COLO829 (cell line): ENCODE results near the gene TAC4.

Experiments used
- DNase-seq: peaks from one replicate; pipeline ENCODE4 v3.0.0; 2012; ENCODE audit warnings: low spot score

The TAC4 gene

DNA sequence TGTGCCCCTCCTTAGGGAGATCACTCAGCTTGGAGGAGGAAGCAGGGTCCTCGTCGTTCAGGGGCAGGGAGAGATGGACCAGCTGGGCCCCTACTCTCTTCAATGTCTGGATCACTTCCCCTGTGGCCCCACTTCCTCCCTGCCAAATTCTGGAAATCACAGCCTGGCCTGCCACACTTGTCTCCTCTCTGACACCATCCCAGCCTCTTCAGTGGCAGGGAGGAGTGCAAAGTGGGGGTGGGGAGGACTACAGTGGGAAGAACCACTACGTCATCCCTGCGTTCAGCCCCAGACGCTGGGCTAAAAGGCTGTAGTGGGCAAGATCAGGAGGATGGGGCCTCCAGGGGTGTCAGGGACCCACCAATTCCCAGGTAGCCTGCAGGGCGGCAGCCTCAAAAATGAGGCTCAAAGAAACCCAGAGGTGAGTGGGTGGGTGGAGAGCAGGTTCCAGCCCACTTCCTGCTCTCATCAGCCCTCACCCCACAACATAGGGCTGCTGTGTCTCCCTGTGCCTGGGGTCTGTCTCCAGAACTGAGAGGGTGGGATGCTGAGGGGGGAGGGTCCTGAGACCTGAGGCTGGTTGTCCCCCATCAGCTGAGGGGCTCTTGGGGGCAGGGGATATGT is 25.0 kb upstream of the TAC4 start:
- DNase-seq, result no peak

- DNase-seq, result no peak
These were observed 23.3 kb upstream of the TAC4 start for GRCh38 chr17:49871211-49871610.

DNA sequence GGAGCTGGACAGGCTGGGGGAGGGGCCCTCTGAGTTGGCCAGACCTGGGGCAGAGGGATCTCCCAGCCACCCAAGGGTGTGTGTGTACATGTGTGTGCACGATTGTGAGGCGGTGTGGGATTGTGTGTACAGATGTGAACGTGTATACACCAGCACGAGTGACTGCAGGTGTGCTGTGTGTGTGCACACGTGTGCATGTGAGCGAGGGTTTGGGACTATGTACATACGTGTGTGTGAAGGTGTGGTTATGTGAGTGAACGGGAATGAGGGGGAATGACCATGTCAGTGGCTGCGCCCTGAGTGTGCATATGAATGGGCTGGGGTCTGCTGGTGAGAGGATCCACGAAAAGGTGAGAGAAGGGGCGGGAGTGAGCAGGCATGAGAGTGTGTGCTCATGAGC is 22.4 kb upstream of the TAC4 start:
- no peak for DNase-seq

- no peak for DNase-seq
These were observed 21.1 kb upstream of the TAC4 start for GRCh38 chr17:49869038-49869374.

GRCh38 chr17:49866882-49867413 is 19.1 kb upstream of the TAC4 start:
- DNase-seq, result no peak

DNA sequence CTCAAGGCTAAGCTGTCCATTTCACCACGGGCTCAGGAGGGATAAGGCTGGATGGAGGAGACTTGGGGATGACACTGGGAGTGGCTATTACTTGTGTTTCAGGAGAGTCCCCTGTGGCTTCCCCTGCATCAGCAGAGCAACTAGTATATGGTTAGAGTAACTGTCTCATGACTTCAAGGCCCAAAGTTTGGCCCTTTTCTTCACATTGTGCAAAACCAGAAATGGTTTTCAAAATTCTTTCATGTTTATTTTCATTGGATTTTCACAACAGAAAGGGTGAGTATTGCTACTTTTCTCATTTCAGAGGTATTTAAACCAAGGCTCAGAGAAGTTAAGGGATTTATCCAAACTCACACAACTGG is 18.1 kb upstream of the TAC4 start:
- DNase-seq, result no peak

DNA sequence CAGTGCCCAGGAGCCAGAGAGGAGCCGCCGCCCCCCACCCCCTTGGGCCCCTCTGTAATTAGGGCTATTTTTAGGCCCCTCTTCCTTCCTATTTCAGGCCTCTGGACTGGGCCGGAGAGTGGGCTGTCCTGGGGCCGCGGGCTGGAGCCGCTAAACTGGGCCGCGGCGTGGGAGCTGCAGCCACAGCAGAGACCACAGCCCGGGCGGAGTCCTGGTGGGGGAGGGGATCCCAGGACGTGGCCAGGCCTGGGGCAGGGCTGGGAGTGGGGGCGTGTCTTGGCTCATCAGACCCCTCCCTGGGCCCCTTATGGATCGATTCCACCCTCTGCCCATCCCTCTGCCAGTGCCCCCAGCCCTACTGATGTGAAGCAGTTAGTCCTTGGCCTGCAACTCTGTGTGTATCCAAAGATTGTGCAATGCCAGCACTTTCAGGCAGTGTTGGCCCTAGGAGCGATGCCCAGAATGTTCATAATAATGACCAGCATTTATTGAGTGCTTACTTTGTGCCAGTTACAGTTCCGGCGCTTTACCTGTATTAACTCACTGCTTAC is 15.0 kb upstream of the TAC4 start:
- DNase-seq, result no peak

DNA sequence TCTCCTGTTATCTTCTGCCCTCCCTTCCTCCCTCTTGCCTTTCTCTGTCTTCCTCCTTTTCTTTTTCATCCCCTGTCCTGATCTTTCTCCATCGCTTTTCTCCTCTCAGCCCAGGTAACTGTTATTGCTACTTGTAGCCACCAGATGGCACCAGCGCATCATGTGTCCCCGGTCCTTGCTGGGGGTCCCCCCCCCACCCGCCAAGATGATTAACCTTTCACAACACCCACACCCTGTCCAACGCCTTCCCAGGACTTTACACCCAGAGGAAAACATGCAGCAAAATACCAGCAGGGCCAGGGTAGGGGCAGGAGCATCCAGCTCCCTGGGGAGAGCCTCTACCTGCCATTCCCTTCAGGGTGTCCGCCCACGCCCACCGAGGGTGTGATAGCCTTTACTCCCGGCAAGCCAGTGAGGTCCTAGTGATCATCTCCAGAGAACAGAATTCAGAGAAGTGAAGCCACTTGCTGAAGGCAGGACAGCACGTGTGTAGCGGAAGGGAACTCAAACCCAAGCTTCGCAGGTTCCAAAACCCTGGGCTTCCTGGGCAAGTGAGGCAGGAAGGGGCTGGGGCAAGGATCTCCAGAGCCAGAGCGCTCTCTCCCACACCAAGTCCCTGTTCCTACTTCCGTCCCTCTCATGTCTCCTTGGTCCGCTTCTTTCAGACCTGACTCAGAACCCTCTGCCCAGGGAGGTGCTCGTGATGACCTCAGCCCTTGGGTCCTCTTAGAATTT is 13.4 kb upstream of the TAC4 start:
- peak; percentile 38 for DNase-seq

DNA sequence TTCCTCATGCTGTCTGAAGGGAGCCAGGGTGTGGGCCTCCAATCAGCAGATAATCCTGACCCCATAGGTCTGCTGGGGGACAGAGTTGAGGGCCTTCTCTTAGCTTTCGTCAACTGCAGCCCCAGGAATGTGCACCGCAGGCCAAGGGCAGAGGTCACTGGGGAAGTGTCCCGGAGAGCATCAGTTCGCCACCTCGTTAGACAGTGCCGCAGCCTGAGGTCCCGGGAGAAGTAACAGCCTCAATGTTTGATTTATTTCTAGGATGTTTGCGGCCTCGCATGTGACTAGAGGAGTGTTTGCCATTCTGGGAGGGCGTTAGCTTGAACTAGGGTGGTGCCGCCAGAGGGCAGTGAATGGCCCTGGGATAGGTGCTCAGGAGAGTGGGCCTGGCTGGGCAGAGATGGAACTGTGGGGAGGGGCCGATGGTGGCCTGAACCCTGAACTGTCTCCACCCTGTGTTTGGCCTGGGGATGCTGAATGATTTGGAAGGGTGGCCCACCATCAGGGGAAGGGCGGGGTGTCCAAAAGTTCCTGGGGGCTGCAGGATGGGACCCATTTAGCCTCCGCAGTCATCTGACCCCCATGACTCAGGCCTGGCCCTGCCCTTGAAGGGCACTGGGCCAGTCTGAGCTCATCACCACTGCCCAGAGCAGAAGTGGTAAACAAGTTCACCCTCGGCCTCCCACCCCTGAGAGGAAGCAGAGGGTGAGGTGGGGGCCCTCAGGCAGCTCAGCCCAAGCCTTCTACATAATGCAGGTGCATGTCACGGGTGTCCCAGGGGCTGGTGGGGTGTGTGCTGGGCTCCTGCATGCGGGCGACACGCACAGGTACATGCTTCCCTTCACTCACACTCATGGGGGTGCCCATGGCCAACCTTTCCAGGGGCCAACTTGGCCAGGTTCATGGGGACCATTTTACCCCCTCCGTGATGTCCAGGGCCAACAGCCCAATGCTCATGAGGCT is 12.4 kb upstream of the TAC4 start:
- DNase-seq, result no peak

GRCh38 chr17:49858796-49859195 is 10.9 kb upstream of the TAC4 start:
- no peak for DNase-seq

DNA sequence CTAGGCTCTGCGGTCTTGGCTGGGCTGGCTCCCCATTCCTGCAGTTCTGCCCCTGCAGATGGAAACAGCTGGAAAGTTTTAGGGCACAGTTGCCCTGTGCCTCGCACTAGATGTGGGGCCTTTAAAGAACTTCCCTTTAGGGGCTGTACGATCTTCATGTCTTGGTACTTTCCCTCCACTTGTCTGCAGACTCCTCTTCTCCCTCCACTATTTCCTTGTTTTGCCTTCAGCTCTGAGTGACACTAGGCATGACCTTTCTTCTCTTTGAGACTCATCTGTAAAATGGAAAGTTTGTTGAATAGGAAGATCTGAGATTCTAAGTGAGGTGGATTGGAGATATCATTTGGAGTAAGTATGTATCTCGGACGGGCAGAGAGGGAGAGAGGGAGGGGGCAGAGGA is 6.3 kb upstream of the TAC4 start:
- no peak for DNase-seq

DNA sequence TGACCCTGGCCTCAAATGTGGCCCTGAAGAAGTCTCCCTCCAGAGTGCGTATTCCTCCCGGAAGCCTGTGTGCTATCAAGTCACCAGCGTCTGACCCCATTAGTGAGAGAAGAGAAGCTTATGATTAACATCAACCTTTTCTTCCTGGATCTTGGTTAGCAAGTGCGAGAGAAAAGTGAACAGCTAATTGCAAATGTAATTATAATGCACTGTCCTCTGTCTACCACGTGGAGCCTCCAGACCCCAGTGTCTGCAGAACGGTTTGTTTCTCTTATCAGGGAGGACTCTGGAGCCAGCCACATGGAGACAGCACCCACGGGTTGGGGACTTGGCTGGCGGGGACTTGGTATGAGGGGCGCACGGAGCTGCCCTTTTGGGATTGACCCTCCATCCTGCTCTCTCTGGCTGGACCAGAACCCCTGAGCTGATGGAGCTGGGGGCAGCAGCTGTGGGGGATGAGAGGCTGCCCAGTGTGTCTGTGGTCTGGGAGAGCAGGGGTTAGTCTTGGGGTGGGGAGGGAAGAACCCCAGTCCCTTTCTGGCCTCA is 5.7 kb upstream of the TAC4 start:
- DNase-seq, result no peak

- DNase-seq, result no peak
These were observed 3.8 kb upstream of the TAC4 start for GRCh38 chr17:49851387-49852291.

DNA sequence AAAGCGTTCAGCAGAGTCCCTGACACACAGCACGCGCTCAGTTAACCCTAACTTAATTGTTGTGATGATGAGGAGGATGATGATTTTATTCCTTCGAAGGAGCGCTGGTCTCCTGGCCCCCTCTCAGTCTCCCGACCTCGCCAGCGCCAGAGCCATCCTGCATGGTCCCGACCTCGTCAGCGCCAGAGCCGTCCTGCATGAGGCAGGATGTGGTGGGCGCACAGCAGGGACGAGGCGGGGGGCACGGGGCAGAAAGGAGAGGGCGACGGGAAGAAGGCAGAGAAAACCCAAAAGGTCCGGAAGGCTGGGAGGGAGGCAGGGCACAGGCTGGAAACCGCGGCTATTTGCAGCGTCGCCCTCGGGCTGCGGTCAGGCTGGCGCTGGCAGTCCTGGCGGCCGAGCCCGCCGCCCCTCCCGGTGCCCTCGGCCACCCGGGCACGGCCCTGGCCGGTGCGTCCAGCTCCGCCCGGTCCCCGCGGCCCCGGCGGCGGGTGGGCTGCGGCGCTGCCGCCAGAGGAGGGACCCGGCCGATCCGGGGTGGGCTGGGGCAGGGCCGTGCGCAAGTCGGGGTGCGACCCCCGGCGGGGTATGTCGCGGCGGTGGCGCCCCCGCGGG is 3.0 kb upstream of the TAC4 start:
- no peak for DNase-seq

- no peak for DNase-seq
These were observed 2.3 kb upstream of the TAC4 start for GRCh38 chr17:49850218-49850610.

- no peak for DNase-seq
These were observed 870 bp upstream of the TAC4 start for GRCh38 chr17:49848739-49849138.

DNA sequence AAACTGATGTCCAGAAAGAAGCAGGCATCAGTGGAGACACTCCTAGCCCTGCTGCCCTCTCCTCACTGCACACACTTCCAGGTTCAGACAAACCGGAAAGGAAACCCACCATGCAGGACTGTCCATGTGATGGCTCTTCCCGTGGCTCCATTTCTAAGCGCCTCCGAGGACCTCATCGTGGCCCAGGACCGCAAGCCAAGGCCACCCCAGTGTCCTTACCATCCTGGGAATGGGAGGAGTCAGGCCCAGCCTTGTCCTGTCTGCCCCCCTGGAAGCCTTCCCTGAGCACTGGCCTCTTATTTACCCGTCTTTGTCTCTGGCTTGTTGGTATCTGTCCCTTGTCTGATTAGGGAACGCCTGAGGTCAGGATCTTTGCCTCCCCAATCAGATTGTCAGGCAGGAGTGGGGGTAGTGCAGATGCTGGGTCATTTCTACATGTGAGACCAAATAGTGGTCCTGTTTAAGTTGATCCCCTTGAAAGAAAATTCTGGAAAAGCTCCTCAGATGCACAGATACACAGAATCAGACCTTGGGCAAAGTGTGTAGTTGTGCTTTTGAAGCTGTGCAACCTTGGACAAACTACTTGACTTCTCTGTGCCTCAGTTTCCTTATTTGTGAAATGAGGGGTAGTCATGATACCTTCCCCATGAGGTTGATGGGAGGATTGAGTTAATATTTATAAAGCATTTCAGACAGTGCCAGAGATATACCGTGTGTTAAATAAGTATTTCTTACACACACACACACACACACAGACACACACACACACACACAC is 744 bp downstream of the TAC4 start:
- no peak for DNase-seq

- DNase-seq, result peak; percentile 26
These were observed 2.5 kb downstream of the TAC4 start for GRCh38 chr17:49845321-49845720.

DNA sequence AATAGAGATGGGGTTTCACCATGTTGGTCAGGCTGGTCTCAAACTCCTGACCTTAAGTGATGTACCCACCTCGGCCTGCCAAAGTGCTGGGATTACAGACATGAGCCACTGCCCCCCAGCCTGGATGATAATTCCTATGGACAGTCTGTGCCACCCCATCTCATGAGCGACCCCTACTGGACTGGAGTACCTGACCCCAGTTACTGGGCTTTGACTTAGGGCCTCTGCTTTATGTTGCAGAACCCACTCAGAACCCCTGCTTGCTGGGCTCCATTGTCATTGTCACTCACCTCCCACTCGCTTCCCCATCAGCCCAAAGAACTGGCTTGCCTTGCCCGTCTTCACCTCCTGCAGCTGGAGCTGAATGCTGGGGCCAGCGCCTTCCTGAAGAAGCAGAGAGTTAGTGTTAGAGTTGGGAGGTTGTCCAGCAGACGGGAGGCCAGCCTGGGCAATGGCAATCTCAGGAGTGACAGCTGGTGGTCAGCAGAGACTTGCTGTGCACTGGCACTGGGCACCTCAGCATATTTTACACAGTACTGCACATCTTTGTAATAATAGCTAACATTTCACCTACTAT is 4.0 kb downstream of the TAC4 start:
- DNase-seq, result no peak

DNA sequence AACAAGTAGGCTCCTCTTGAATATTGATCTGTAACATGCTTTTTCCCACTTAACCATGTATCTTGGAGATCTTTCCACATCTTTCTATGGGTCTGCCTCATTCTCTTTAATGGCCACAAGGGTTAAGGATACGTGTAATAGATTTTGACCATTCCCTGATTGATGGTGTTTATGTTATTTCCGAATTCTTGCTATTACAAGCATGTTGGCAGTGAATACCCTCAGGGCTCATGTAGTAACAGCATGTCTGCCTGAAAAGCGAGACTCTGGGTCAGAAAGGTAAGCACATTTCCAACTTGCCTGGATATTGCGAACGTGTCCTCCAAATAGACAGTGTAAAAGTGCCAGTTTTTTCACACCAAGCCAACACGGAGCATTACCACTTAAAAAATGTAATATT is 5.0 kb downstream of the TAC4 start:
- no peak for DNase-seq
